KMS-11 (cell line): ENCODE results near the gene CACNA2D3.

Experiments used
- H2AFZ ChIP-seq: fragments of 200-600 bp; sonication (generic); 2 replicates; pipeline ENCODE4 v1.6.1; 2016; ENCODE audit warnings: antibody characterized with exemption, mixed run types, low read depth
- H3K27ac ChIP-seq: fragments of 200-600 bp; sonication (generic); 2 replicates; pipeline ENCODE4 v1.6.1; 2016; ENCODE audit warnings: mild to moderate bottlenecking, mixed run types
- H3K27me3 ChIP-seq: fragments of 200-600 bp; sonication (generic); 2 replicates; pipeline ENCODE4 v1.6.1; 2017; ENCODE audit warnings: mild to moderate bottlenecking, low read depth, mixed run types, moderate library complexity; ENCODE audit not compliant: insufficient read depth
- H3K36me3 ChIP-seq: fragments of 200-600 bp; sonication (generic); 2 replicates; pipeline ENCODE4 v1.6.1; 2017; ENCODE audit warnings: mild to moderate bottlenecking, mixed run types; ENCODE audit not compliant: insufficient read depth
- H3K4me1 ChIP-seq: fragments of 200-600 bp; sonication (generic); 2 replicates; pipeline ENCODE4 v1.6.1; 2016; ENCODE audit warnings: mild to moderate bottlenecking, low read depth, mixed run types; ENCODE audit not compliant: poor library complexity, severe bottlenecking
- H3K4me2 ChIP-seq: fragments of 200-600 bp; sonication (generic); 2 replicates; pipeline ENCODE4 v1.7.0; 2016; ENCODE audit warnings: mild to moderate bottlenecking, mixed run types
- H3K4me3 ChIP-seq: fragments of 200-600 bp; sonication (generic); IDR thresholded peaks from 2 replicates; pipeline ENCODE4 v1.6.1; 2017; ENCODE audit warnings: low read depth, low read length, mixed read lengths; ENCODE audit not compliant: insufficient read depth
- H3K79me2 ChIP-seq: fragments of 200-600 bp; sonication (generic); 2 replicates; pipeline ENCODE4 v1.6.1; 2016; ENCODE audit warnings: low read depth, mixed run types; ENCODE audit not compliant: insufficient read depth
- H3K9ac ChIP-seq: fragments of 200-600 bp; sonication (generic); 2 replicates; pipeline ENCODE4 v1.6.1; 2016; ENCODE audit warnings: mild to moderate bottlenecking, mixed run types
- H4K20me1 ChIP-seq: fragments of 200-600 bp; sonication (generic); 2 replicates; pipeline ENCODE4 v1.6.1; 2016; ENCODE audit warnings: mild to moderate bottlenecking, mixed run types; ENCODE audit not compliant: insufficient read depth
- CTCF ChIP-seq: fragments of 200-600 bp; sonication (generic); conservative IDR thresholded peaks from 2 replicates; pipeline ENCODE4 v1.6.1; 2017; ENCODE audit warnings: low read depth, mild to moderate bottlenecking, antibody characterized with exemption, low read length, moderate library complexity, mixed read lengths

Gene CACNA2D3

GRCh38 chr3:54165865-54166264, 43.5 kb downstream of the CACNA2D3 start:
- Histone ChIP-seq H3K27me3 (no peaks in the 10 kb centered on the region), H4K20me1 (no peaks in the 10 kb centered on the region), H3K79me2 (no peaks in the 10 kb centered on the region), H3K4me1 (no peaks in the 10 kb centered on the region), H3K9ac (no peak overlapping the region), H3K4me2 (no peak overlapping the region), H3K4me3 (no peak overlapping the region), H3K27ac (no peak overlapping the region), H2AFZ (no peak overlapping the region), H3K36me3 (no peaks in the 10 kb centered on the region)
- no peak for TF ChIP-seq CTCF

GRCh38 chr3:54167999-54168398, 45.6 kb downstream of the CACNA2D3 start:
- H3K4me3 ChIP-seq = no peak overlapping the region
- H3K27me3 ChIP-seq = no peaks in the 10 kb centered on the region
- no peak overlapping the region for H3K9ac ChIP-seq
- H3K4me2 ChIP-seq = no peak overlapping the region
- TF ChIP-seq CTCF = no peak
- H3K79me2 ChIP-seq = no peaks in the 10 kb centered on the region
- no peaks in the 10 kb centered on the region for H3K4me1 ChIP-seq
- no peaks in the 10 kb centered on the region for H4K20me1 ChIP-seq
- no peak overlapping the region for H2AFZ ChIP-seq
- H3K27ac ChIP-seq = no peak overlapping the region
- H3K36me3 ChIP-seq = no peaks in the 10 kb centered on the region

GRCh38 chr3:54168451-54168850, 46.1 kb downstream of the CACNA2D3 start:
- Histone ChIP-seq H3K36me3 (no peaks in the 10 kb centered on the region), H3K4me2 (no peak overlapping the region), H3K27ac (no peak overlapping the region), H3K4me1 (no peaks in the 10 kb centered on the region), H3K27me3 (no peaks in the 10 kb centered on the region), H3K4me3 (no peak overlapping the region), H3K9ac (no peak overlapping the region), H2AFZ (no peak overlapping the region), H3K79me2 (no peaks in the 10 kb centered on the region), H4K20me1 (no peaks in the 10 kb centered on the region)
- TF ChIP-seq CTCF = no peak

GRCh38 chr3:54169524-54169923, 47.2 kb downstream of the CACNA2D3 start:
- H3K9ac ChIP-seq = no peak overlapping the region
- no peak for TF ChIP-seq CTCF
- H4K20me1 ChIP-seq = no peaks in the 10 kb centered on the region
- no peak overlapping the region for H2AFZ ChIP-seq
- no peaks in the 10 kb centered on the region for H3K79me2 ChIP-seq
- no peaks in the 10 kb centered on the region for H3K36me3 ChIP-seq
- H3K4me3 ChIP-seq = no peak overlapping the region
- H3K4me2 ChIP-seq = no peak overlapping the region
- no peaks in the 10 kb centered on the region for H3K4me1 ChIP-seq
- no peaks in the 10 kb centered on the region for H3K27me3 ChIP-seq
- no peak overlapping the region for H3K27ac ChIP-seq

GRCh38 chr3:54171509-54171908, 49.2 kb downstream of the CACNA2D3 start:
- TF ChIP-seq CTCF = no peak
- H3K4me3 ChIP-seq = no peak overlapping the region

More at GRCh38 chr3:54171509-54171908, 49.2 kb downstream of the CACNA2D3 start:
- H4K20me1 ChIP-seq = no peaks in the 10 kb centered on the region
- H2AFZ ChIP-seq = no peak overlapping the region
- H3K79me2 ChIP-seq = no peaks in the 10 kb centered on the region
- H3K27ac ChIP-seq = no peak overlapping the region
- no peak overlapping the region for H3K4me2 ChIP-seq
- H3K36me3 ChIP-seq = no peaks in the 10 kb centered on the region
- no peaks in the 10 kb centered on the region for H3K27me3 ChIP-seq
- H3K9ac ChIP-seq = no peak overlapping the region
- H3K4me1 ChIP-seq = no peaks in the 10 kb centered on the region
